Nephron progenitor cell (in vitro differentiated cells): ENCODE measurements around the gene CCDC17.

Source experiments
- DNase-seq: peaks from one replicate; pipeline ENCODE4 v3.0.0; 2021
- H3K27ac Mint-ChIP-seq: 2 replicates; pipeline ENCODE4 v1.8.0; 2021; ENCODE audit warnings: mild to moderate bottlenecking, moderate library complexity, mixed read lengths
- H3K27me3 Mint-ChIP-seq: 2 replicates; pipeline ENCODE4 v1.8.0; 2021; ENCODE audit warnings: mild to moderate bottlenecking, low read depth, mixed read lengths; ENCODE audit not compliant: poor library complexity
- H3K36me3 Mint-ChIP-seq: 2 replicates; pipeline ENCODE4 v1.8.0; 2021; ENCODE audit warnings: low read depth, mixed read lengths
- H3K4me1 Mint-ChIP-seq: 2 replicates; pipeline ENCODE4 v1.8.0; 2021; ENCODE audit warnings: mixed read lengths
- H3K4me3 Mint-ChIP-seq: 2 replicates; pipeline ENCODE4 v1.8.0; 2021; ENCODE audit warnings: mild to moderate bottlenecking, moderate library complexity, mixed read lengths
- H3K9me3 Mint-ChIP-seq: 2 replicates; pipeline ENCODE4 v1.8.0; 2021; ENCODE audit warnings: mild to moderate bottlenecking, moderate library complexity, mixed read lengths
- CTCF ChIP-seq: fragments of 200-600 bp; sonication (generic); IDR thresholded peaks from 2 replicates; pipeline ENCODE4 v1.5.0; 2021; ENCODE audit warnings: antibody characterized with exemption

CCDC17 gene

GRCh38 chr1:45640293-45640692 lies 16.4 kb upstream of the CCDC17 start:
- peaks cover 30% of the 10 kb centered on the region for H3K36me3 Mint-ChIP-seq
- H3K9me3 Mint-ChIP-seq: no peaks in the 10 kb centered on the region
- TF ChIP-seq CTCF: no peak
- no peaks in the 10 kb centered on the region for H3K4me1 Mint-ChIP-seq
- DNase-seq: no peak
- no peak overlapping the region for H3K4me3 Mint-ChIP-seq
- no peak overlapping the region for H3K27ac Mint-ChIP-seq
- H3K27me3 Mint-ChIP-seq: no peaks in the 10 kb centered on the region

DNA sequence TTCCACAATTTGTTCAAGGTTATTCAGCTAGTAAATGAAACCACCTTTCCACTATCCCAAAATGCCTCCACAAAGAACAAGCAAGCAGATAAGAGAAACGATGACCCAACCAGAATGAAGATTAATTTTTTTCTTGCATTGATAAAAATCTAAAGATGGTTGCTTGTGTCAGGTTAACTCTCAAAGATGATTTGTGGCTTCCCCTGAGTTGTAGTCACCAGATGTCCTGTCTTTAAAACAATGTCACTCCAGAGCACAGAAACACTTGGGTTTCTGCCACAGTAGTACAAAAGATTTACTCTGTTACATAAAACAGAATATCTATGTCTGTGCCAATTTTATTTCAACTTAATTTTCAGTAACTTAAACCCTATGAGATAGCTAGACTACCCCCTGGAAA lies 11.4 kb upstream of the CCDC17 start:
- H3K27ac Mint-ChIP-seq: no peak overlapping the region

GRCh38 chr1:45630429-45630828 lies 6.6 kb upstream of the CCDC17 start:
- DNase-seq: no peak
- no peak for TF ChIP-seq CTCF
- H3K4me1 Mint-ChIP-seq: no peaks in the 10 kb centered on the region
- peaks cover 70% of the 10 kb centered on the region for H3K36me3 Mint-ChIP-seq
- no peak overlapping the region for H3K27ac Mint-ChIP-seq
- H3K27me3 Mint-ChIP-seq: no peaks in the 10 kb centered on the region
- H3K4me3 Mint-ChIP-seq: no peak overlapping the region
- no peaks in the 10 kb centered on the region for H3K9me3 Mint-ChIP-seq

More for the DNA sequence above, 11.4 kb upstream of the CCDC17 start:
- no peak for TF ChIP-seq CTCF
- Mint-ChIP-seq H3K4me1 (no peaks in the 10 kb centered on the region), H3K4me3 (no peak overlapping the region), H3K27me3 (no peaks in the 10 kb centered on the region), H3K9me3 (no peaks in the 10 kb centered on the region), H3K36me3 (peaks cover 35% of the 10 kb centered on the region)
- DNase-seq: no peak

DNA sequence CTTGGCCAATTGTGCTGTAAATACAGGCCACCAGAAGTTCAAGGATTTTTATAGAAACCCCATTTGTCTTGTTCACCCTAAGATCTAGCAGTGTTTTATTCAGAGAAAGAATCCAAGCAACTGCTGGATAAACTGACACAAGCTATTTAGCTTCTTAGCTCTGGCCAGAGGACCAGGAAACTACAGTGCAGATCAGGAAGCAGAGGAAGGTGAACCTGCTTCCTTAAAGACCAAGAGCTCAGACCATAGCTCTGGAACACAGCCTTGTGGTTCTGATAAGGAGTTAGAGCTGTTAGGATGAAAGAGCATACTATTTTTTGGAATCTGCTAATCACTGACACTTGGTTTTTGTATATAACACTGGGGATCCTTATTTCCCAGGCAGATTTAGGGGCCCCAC lies 5.2 kb upstream of the CCDC17 start:
- Mint-ChIP-seq H3K27me3 (no peaks in the 10 kb centered on the region), H3K27ac (no peak overlapping the region), H3K9me3 (no peaks in the 10 kb centered on the region), H3K4me3 (no peak overlapping the region), H3K4me1 (no peaks in the 10 kb centered on the region), H3K36me3 (peaks cover 77% of the 10 kb centered on the region)
- no peak for TF ChIP-seq CTCF
- no peak for DNase-seq

DNA sequence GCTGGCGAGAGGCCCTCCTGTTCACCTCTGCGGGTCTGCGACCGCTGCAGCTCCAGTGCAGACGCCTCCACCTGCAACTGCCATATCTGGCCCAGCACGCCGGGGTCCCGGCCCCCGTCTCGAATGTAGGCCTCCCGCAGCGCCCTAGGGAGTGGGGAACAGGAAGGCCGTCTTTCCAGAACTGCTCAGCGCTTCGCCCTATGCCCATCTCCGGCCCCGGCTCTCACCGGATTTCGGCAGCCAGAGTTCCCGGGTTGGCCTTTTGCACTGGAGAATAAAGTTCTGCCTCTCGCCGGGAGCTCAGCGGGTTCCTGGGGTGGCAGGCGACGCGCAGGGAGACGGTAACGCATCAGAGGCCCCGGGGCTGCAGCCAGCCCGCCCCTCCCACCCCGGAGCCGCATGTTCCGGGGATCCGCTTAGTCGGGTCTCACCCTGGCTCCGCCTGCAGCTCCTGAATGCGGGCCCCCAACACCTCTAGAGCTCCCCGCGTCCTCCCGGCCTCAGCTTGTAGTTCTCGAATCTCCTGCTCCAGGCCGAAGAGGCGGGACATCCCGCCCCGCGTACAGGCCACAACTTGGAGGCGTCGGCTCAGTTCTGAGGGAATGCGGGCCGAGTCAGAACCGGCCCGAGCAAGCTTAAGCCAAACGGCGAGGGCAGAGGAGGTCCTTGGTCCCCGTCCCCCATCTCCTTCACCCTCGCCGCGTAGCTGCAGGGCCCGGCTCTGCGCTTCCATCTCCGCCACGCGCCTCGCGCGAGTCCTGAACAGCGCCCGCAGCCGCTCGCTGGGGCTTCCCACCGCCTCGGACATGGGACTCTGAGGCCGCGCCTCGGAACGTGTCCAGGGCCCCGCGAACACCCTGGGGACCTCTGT lies 1.1 kb downstream of the CCDC17 start:
- Mint-ChIP-seq H3K27me3 (no peaks in the 10 kb centered on the region), H3K27ac (peak overlapping the region; percentile 92), H3K4me1 (peaks cover 4% of the 10 kb centered on the region), H3K9me3 (no peaks in the 10 kb centered on the region), H3K36me3 (peaks cover 50% of the 10 kb centered on the region), H3K4me3 (no peak overlapping the region)
- TF ChIP-seq CTCF: no peak
- no peak for DNase-seq
